ENCODE data around the gene MGST3. TPM values are rescaled to one million over a fixed set of nuclear protein-coding genes. Genes with fewer than 3 reads are reported as not detected.
"Not testable (repeated sequence)": the region's sequence is repeated elsewhere in the genome, so short reads cannot be mapped to it uniquely, and the experiment has no call there.

The MGST3 gene
- polyA plus RNA-seq, 3 donors, result 203 to 231 (median 217) TPM

- no peak for DNase-seq (ENCODE audit: low read depth in 3 of 3, low spot score in 2 of 3)
These were observed 64.0 kb downstream of the MGST3 start for GRCh38 chr1:165695031-165695430.

GRCh38 chr1:165696625-165697100 lies 65.6 kb downstream of the MGST3 start:
- no peak for DNase-seq (ENCODE audit: low read depth in 3 of 3, low spot score in 2 of 3)

- no peak for DNase-seq (ENCODE audit: low read depth in 3 of 3, low spot score in 2 of 3)
These were observed 66.5 kb downstream of the MGST3 start for GRCh38 chr1:165697491-165697880.

GRCh38 chr1:165697881-165698760 lies 67.1 kb downstream of the MGST3 start, which contains the start of gene ALDH9A1:
TSS of gene ALDH9A1 (minus strand) at chr1:165698562. CDS start at chr1:165698558, 4 bp downstream.
- peak; percentile 47 to 59 (median 59) for DNase-seq (ENCODE audit: low read depth in 3 of 3, low spot score in 2 of 3)

GRCh38 chr1:165698761-165699052 lies 67.7 kb downstream of the MGST3 start:
- peak in 2 of 3 donors; percentile 25 to 54 for DNase-seq (ENCODE audit: low read depth in 3 of 3, low spot score in 2 of 3)

GRCh38 chr1:165699577-165699976 lies 68.5 kb downstream of the MGST3 start:
- DNase-seq (ENCODE audit: low read depth in 3 of 3, low spot score in 2 of 3), result no peak

- not testable (repeated sequence) for DNase-seq (ENCODE audit: low read depth in 3 of 3, low spot score in 2 of 3)
These were observed 70.9 kb downstream of the MGST3 start for GRCh38 chr1:165701922-165702321.

GRCh38 chr1:165703648-165704047 lies 72.6 kb downstream of the MGST3 start:
- DNase-seq (ENCODE audit: low read depth in 3 of 3, low spot score in 2 of 3), result no peak

Other genes starting within 250 kb of the MGST3 start
- 1 to 10 TPM; 1.4 to 3.0 (median 2.0) TPM for gene RXRG, start 186.1 kb upstream of the MGST3 start, polyA plus RNA-seq (ENCODE audit: insufficient read length in 3 of 3)
- not detected for gene LRRC52, start 87.2 kb upstream of the MGST3 start, polyA plus RNA-seq (ENCODE audit: insufficient read length in 3 of 3)
- gene ALDH9A1, start 67.3 kb downstream of the MGST3 start, polyA plus RNA-seq (ENCODE audit: insufficient read length in 3 of 3), result 100 to 1,000 TPM; 123 to 131 (median 127) TPM
- 100 to 1,000 TPM; 192 to 202 (median 194) TPM for gene TMCO1, start 137.6 kb downstream of the MGST3 start, polyA plus RNA-seq (ENCODE audit: insufficient read length in 3 of 3)
- gene UCK2, start 196.4 kb downstream of the MGST3 start, polyA plus RNA-seq (ENCODE audit: insufficient read length in 3 of 3), result 10 to 100 TPM; 18.7 to 21.7 (median 21.2) TPM

Data from right renal cortex interstitium (tissue), 3 donors.